ENCODE measurements around the gene FADS1. TPM values are rescaled to one million over a fixed set of nuclear protein-coding genes. Genes with fewer than 3 reads are reported as not detected.

Gene FADS1
- total RNA-seq, 1 experiment from 2014 or later: 105 TPM

- TF ChIP-seq MLX (CRISPR knock-in tag; IDR thresholded peaks at IDR 0.05) (no peak), NR3C1 (CRISPR knock-in tag; conservative IDR thresholded peaks at IDR 0.05; ENCODE audit: low read depth) (no peak)
Measured at GRCh38 chr11:61851113-61851899, 34.5 kb upstream of the FADS1 start (continued).

- Mint-ChIP-seq H3K27ac (peak overlapping the region; percentile 26), H3K36me3 (peaks cover 80% of the 10 kb centered on the region), H3K4me3 (no peak overlapping the region), H3K9me3 (no peaks in the 10 kb centered on the region), H3K4me1 (peaks cover 2% of the 10 kb centered on the region; the same call in 1 of the 2 replicates), H3K27me3 (ENCODE audit: low read depth) (no peaks in the 10 kb centered on the region)
- POLR2A ChIA-PET: no interaction called here
- DNase-seq (ENCODE audit: low spot score): no peak
- CTCF ChIA-PET: no interaction called here
- no peak for TF ChIP-seq ZNF263 (CRISPR knock-in tag; IDR thresholded peaks at IDR 0.05; ENCODE audit: low read depth)
- TF ChIP-seq ZNF425 (CRISPR knock-in tag; conservative IDR thresholded peaks at IDR 0.05): no peak
- no peak for TF ChIP-seq ZBTB43 (CRISPR knock-in tag; IDR thresholded peaks at IDR 0.05)
- no peak for TF ChIP-seq HMGXB4 (CRISPR knock-in tag; IDR thresholded peaks at IDR 0.05)
- TF ChIP-seq NFATC4 (CRISPR knock-in tag; IDR thresholded peaks at IDR 0.05): no peak
- no peak for TF ChIP-seq CREM (CRISPR knock-in tag; IDR thresholded peaks at IDR 0.05)
- no peak for TF ChIP-seq ATF6 (CRISPR knock-in tag; IDR thresholded peaks at IDR 0.05)
- no peak for TF ChIP-seq RORB (CRISPR knock-in tag; IDR thresholded peaks at IDR 0.05)
- TF ChIP-seq OVOL2 (CRISPR knock-in tag; IDR thresholded peaks at IDR 0.05; ENCODE audit: borderline replicate concordance): no peak
- TF ChIP-seq ZNF671 (CRISPR knock-in tag; IDR thresholded peaks at IDR 0.05): no peak
- no peak for TF ChIP-seq KAT7 (CRISPR knock-in tag; IDR thresholded peaks at IDR 0.05; ENCODE audit: borderline replicate concordance)
- TF ChIP-seq CTCF (IDR thresholded peaks at IDR 0.05): no peak
- TF ChIP-seq ELF4 (CRISPR knock-in tag; IDR thresholded peaks at IDR 0.05; ENCODE audit: low read depth): no peak
- TF ChIP-seq ATF1 (CRISPR knock-in tag; IDR thresholded peaks at IDR 0.05): no peak
- TF ChIP-seq USF2 (CRISPR knock-in tag; IDR thresholded peaks at IDR 0.05): no peak
- no peak for TF ChIP-seq ZNF232 (CRISPR knock-in tag; IDR thresholded peaks at IDR 0.05)
- TF ChIP-seq NR3C1 (CRISPR knock-in tag; conservative IDR thresholded peaks at IDR 0.05; ENCODE audit: low read depth): no peak
- TF ChIP-seq E2F5 (CRISPR knock-in tag; IDR thresholded peaks at IDR 0.05): no peak
- ATAC-seq: no peak
Measured at GRCh38 chr11:61850687-61851086, 33.9 kb upstream of the FADS1 start.
